Gastroesophageal sphincter (tissue), 4 donors: ENCODE results near the gene PHKG2. TPM values are rescaled to one million over a fixed set of nuclear protein-coding genes. Genes with fewer than 3 reads are reported as not detected.

Experiments used
- ATAC-seq: fragments of 150-250 bp; one replicate; pipeline ENCODE4 v1.9.1; 2016; ENCODE audit warnings: mild to moderate bottlenecking, moderate library complexity
- H3K27ac ChIP-seq, 4 donors: fragments of 200-600 bp; sonication (generic) in 3 of 4; 1 replicate in 3 of 4; 2 replicates in 1 of 4; pipeline ENCODE4 v1.5.1; 2016 to 2019
- H3K27me3 ChIP-seq: fragments of 200-600 bp; sonication (generic); one replicate; pipeline ENCODE4 v1.5.1; 2019
- H3K36me3 ChIP-seq, 2 donors: fragments of 200-600 bp; sonication (generic); one replicate each; pipeline ENCODE4 v1.5.1; 2019; ENCODE audit warnings: control low read depth in 1 of 2
- H3K4me1 ChIP-seq, 3 donors: fragments of 200-600 bp; sonication (generic); 1 replicate in 2 of 3; 2 replicates in 1 of 3; pipeline ENCODE4 v1.5.1; 2016 to 2019; ENCODE audit warnings: control low read depth in 2 of 3
- H3K4me3 ChIP-seq, 2 donors: fragments of 200-600 bp; sonication (generic); one replicate each; pipeline ENCODE4 v1.5.1; 2019; ENCODE audit warnings: mild to moderate bottlenecking in 1 of 2, moderate library complexity in 1 of 2
- H3K9me3 ChIP-seq, 3 donors: fragments of 200-600 bp; sonication (generic); one replicate each; pipeline ENCODE4 v1.5.1; 2017 to 2019; ENCODE audit warnings: control low read depth in 2 of 3
- CTCF ChIP-seq, 4 experiments: fragments of 200-600 bp in 2 of 4; fragments of 450-650 bp in 2 of 4; sonication (generic) in 1 of 4; IDR thresholded peaks; one replicate each; pipeline ENCODE4 v1.5.1; 2017 to 2019; ENCODE audit warnings: antibody characterized with exemption in 4 of 4, mild to moderate bottlenecking in 2 of 4, moderate library complexity in 2 of 4
- EP300 ChIP-seq: sonication (generic); formaldehyde crosslinking; IDR thresholded peaks from one replicate; pipeline ENCODE4 v1.6.1; 2017; ENCODE audit warnings: antibody characterized with exemption, mild to moderate bottlenecking
- POLR2A ChIP-seq, 2 donors: fragments of 450-650 bp; IDR thresholded peaks; one replicate each; pipeline ENCODE4 v1.6.1; 2017; ENCODE audit warnings: antibody characterized with exemption in 2 of 2, mild to moderate bottlenecking in 2 of 2, moderate library complexity in 1 of 2
- POLR2AphosphoS5 ChIP-seq: sonication (generic); formaldehyde crosslinking; IDR thresholded peaks from one replicate; pipeline ENCODE4 v1.6.1; 2017; ENCODE audit warnings: antibody characterized with exemption
- WGBS, 2 donors: methylation state at CpG; one replicate each; pipeline ENCODE4 v1.1.5; 2018; ENCODE audit warnings: low coverage in 1 of 2; 5-methylcytosine and 5-hydroxymethylcytosine counted together
- total RNA-seq, 4 donors: library from RNA; depleted of rRNA; stranded (reverse); fragments of >200 nt; gene quantifications; one replicate each; pipeline ENCODE4 v1.1.0, GENCODE V29; 2016

PHKG2 gene, protein sequence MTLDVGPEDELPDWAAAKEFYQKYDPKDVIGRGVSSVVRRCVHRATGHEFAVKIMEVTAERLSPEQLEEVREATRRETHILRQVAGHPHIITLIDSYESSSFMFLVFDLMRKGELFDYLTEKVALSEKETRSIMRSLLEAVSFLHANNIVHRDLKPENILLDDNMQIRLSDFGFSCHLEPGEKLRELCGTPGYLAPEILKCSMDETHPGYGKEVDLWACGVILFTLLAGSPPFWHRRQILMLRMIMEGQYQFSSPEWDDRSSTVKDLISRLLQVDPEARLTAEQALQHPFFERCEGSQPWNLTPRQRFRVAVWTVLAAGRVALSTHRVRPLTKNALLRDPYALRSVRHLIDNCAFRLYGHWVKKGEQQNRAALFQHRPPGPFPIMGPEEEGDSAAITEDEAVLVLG
- 10 to 100 TPM; 19.4 to 29.0 (median 23.4) TPM for total RNA-seq

- H3K36me3 ChIP-seq = peaks cover 0 to 52% of the 10 kb centered on the region in 2 donors
- peak within 1 kb of the TSS; percentile 71 to 90 (median 86) for H3K27ac ChIP-seq
- peak within 1 kb of the TSS; percentile 94 to 96 for H3K4me3 ChIP-seq
- H3K9me3 ChIP-seq = no peaks in the 10 kb centered on the region
- peak; percentile 99 for ATAC-seq
- WGBS, 2 donors = 4 to 10% methylated on average over 4 to 10 of the region's 60 CpGs
- TF ChIP-seq CTCF (IDR thresholded peaks at IDR 0.05) = peak in 2 of 4 experiments; percentile 7 to 16
- TF ChIP-seq POLR2A (IDR thresholded peaks at IDR 0.05) = peak; percentile 48 to 55
- TF ChIP-seq EP300 = no peak
- TF ChIP-seq POLR2AphosphoS5 = peak; percentile 67
- peaks cover 0 to 31% (median 5%) of the 10 kb centered on the region in 3 donors for H3K4me1 ChIP-seq
- no peaks in the 10 kb centered on the region for H3K27me3 ChIP-seq
These were observed at the start of gene PHKG2 for GRCh38 chr16:30747799-30748633. PHKG2 (plus strand) TSS chr16:30748425; CDS start chr16:30748821, 396 bp downstream.

DNA sequence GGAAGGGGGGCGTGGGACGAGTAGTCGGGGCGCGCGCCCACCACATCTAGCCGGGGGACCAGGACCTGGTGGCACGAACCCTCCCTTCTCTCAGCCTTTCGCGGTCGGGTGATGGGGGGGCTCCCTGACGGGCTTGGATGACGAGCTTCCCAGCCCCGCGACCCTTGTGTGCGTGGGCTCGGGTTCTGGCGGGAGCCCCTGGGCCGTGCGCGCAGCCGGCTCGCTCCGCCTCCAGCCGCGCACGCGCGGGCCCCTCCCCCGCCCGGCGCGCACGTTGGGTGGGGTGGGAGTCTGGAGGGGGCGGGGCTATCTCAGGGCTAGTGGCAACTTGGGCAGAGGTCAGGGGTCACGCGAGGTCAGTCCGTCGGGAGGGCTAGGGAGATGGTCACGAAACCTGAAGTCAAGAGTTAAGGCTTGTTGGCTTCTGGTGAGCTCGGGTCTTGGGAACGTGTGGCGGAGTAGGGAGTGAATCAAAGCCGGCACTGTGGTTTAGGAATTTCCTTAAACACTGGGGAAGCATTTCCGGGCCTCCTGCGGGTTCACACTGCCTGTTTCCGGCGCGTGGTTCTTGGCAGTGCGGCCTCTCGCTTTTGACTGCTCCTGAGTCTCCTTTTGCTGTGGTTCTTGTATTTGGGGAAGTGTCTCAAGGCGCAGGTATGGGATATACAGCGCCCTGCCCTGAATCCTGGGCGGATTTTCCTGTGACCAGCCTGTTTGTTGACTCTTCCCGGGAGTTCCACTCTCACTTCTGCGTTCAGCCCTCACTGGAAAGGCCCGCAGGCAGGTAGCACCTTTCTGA lies 49.2 kb upstream of the PHKG2 start, which contains the start of gene SRCAP:
SRCAP (plus strand) TSS at position 356 of the 799 bp plus-strand sequence. CDS start 1,654 bp downstream, outside the sequence.
- peak within 1 kb of the TSS; percentile 89 to 91 for H3K4me3 ChIP-seq
- H3K36me3 ChIP-seq = peaks cover 0 to 44% of the 10 kb centered on the region in 2 donors
- 1 to 2% methylated on average over 8 to 10 of the region's 57 CpGs for WGBS, 2 donors
- peak; percentile 66 for ATAC-seq
- TF ChIP-seq EP300 = no peak
- no peak for TF ChIP-seq CTCF (IDR thresholded peaks at IDR 0.05)
- TF ChIP-seq POLR2A (IDR thresholded peaks at IDR 0.05) = peak; percentile 37 to 79
- peak; percentile 31 for TF ChIP-seq POLR2AphosphoS5
- no peaks in the 10 kb centered on the region for H3K27me3 ChIP-seq
- H3K9me3 ChIP-seq = no peaks in the 10 kb centered on the region
- H3K4me1 ChIP-seq = peaks cover 0 to 33% (median 14%) of the 10 kb centered on the region in 3 donors
- peak within 1 kb of the TSS; percentile 98 to 99 (median 98) for H3K27ac ChIP-seq

GRCh38 chr16:30699615-30700099 lies 48.6 kb upstream of the PHKG2 start:
- TF ChIP-seq EP300 = no peak
- Histone ChIP-seq H3K4me1 (peaks cover 0 to 29% (median 14%) of the 10 kb centered on the region in 3 donors), H3K27me3 (no peaks in the 10 kb centered on the region), H3K9me3 (no peaks in the 10 kb centered on the region), H3K36me3 (peaks cover 6 to 50% of the 10 kb centered on the region in 2 donors), H3K27ac (peak overlapping the region; percentile 98 to 99 (median 98)), H3K4me3 (peak overlapping the region; percentile 89 to 91)
- WGBS, 2 donors = 28 to 50% methylated on average over 8 of the region's 8 CpGs
- ATAC-seq = no peak

- no peaks in the 10 kb centered on the region for H3K27me3 ChIP-seq
- peak overlapping the region in 1 of 4 donors; percentile 3 for H3K27ac ChIP-seq
- no peaks in the 10 kb centered on the region for H3K9me3 ChIP-seq
- peaks cover 0 to 29% (median 14%) of the 10 kb centered on the region in 3 donors for H3K4me1 ChIP-seq
- TF ChIP-seq POLR2A (IDR thresholded peaks at IDR 0.05) (no peak), CTCF (IDR thresholded peaks at IDR 0.05) (no peak), POLR2AphosphoS5 (no peak), EP300 (no peak)
- ATAC-seq = no peak
- no peak overlapping the region for H3K4me3 ChIP-seq
- H3K36me3 ChIP-seq = peaks cover 9 to 58% of the 10 kb centered on the region in 2 donors
- no CpG with 5 or more reads among the region's 9 CpGs for WGBS, 2 donors
These were observed 47.7 kb upstream of the PHKG2 start for GRCh38 chr16:30700491-30700890.
